GM19239 (cell line): Measurements from ENCODE around the gene PLXNA4.

Experiments
- DNase-seq: peaks from one replicate; pipeline ENCODE4 v3.0.0; 2011; ENCODE audit warnings: low spot score; ENCODE audit not compliant: insufficient read length
- FAIRE-seq: peaks from 2 replicates; lab custom pipeline; 2011; peaks lifted over from hg19 to GRCh38; lab: Jason Lieb, UNC

Gene PLXNA4

GRCh38 chr7:132307465-132307864, 268.8 kb downstream of the PLXNA4 start:
- DNase-seq (no peak), FAIRE-seq (no peak)

DNA sequence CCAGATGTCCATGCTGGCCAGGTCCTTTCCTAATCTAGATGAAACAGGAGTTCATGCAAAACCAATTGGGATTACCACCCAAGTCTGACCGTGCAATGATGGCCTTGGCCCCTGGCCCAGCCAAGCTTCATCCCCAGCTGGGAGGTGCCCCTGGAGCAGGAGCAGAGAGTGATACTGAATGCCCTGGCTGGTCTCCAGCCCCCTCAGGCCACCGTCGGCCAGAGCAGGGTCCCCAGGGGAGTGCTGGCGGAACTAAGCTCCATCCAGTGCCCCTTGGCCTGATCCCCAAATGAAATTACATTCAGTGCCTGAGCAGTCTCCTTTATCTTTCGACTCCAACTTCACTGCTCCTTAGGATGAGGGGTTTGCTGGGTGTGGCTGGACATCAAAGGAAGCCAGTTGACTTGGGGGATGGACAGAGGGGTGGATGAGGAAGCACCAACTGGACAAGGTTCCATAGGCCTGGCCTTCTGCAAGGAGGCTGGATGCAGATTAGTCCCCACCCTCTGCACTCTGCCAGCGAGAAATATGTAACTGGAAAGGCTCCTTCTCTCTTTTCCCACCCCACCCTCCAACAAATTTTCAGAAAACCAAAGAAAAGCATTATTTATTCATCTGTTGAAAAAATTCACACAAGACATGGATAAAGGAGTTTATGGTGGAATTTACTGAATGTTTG, 275.5 kb downstream of the PLXNA4 start:
- DNase-seq: no peak
- FAIRE-seq: no peak

DNA sequence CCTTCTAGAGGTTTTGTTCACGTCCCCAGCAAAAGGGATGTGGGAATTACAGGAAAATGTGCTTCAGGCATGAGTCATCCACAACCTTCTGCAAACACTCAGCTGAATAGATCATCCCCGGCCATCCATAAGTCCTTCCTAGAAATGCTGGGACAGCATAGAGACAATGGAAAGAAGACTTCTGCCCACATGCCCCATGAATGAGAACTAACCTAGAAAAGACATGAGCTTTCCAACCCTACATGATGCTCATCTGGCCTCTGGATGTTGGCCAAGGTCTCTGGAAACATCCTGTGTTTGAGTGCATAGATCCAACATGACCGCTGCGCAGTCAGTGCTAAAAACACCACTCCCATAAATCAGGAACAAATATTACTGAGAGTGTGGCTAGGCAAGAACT, 277.5 kb downstream of the PLXNA4 start:
- FAIRE-seq (no peak), DNase-seq (no peak)

DNA sequence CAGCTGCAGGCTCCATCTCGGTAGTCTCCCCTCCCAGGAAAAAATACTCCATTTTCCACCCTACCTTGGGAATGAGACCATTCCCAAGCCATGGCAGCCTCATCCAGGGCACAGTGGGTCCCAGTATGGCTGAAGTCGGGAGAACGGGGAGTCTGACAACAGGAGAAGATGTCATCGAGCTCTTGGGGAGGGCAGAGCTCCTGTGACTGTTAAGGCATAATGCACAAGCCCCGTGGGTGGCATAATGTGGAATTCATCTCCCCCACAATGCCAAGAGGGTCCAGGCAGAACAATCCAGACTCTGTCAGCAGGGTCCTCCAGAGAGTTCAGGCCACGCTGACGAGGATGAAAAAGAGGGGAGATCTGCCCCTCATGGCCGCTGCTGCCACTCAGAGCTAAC, 279.4 kb downstream of the PLXNA4 start:
- no peak for FAIRE-seq
- no peak for DNase-seq

- FAIRE-seq (no peak), DNase-seq (no peak)
These were observed 281.1 kb downstream of the PLXNA4 start for GRCh38 chr7:132295175-132295574.

GRCh38 chr7:132292803-132293202, 283.5 kb downstream of the PLXNA4 start:
- no peak for DNase-seq
- FAIRE-seq: no peak

GRCh38 chr7:132291481-132291880, 284.8 kb downstream of the PLXNA4 start:
- no peak for DNase-seq
- no peak for FAIRE-seq

- FAIRE-seq (no peak), DNase-seq (no peak)
These were observed 286.2 kb downstream of the PLXNA4 start for GRCh38 chr7:132290021-132290420.

DNA sequence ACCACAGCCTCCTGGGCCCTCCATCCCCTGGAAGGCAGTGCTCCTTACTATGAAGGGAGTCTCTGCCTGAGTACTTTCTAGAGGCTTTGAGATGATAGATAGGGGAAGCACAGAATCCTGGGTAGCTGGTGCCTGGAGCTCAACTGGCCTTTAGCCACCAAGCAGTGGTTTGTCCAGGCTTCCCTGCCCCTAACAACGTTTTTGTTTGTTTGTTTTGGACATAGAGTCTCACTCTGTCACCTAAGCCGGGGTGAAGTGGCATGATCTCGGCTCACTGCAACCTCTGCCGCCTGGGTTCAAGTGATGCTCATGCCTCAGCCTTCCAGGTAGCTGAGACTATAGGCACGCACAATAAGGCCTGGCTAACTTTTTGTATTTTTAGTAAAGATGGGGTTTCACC, 289.4 kb downstream of the PLXNA4 start:
- DNase-seq (no peak), FAIRE-seq (no peak)

DNA sequence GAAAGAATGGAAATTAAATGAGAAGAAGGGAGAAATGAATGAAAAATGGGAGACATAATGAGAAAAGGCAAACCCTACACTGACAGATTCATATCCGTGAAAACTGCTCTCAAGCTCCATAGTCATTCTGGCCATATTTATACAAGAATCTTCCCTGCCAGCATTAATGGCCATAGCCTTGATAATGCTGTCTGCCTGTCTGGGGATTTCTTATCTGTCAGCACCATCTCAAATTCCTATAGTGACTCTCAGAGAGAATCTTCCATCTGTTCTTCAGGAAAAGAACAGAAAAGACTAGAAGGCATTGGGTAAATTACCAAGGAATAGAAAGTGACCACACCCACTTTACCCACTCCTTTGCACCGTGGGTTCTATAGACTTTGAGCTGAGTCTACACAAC, 295.9 kb downstream of the PLXNA4 start:
- DNase-seq (no peak), FAIRE-seq (no peak)

- FAIRE-seq (no peak), DNase-seq (no peak)
These were observed 296.6 kb downstream of the PLXNA4 start for GRCh38 chr7:132279718-132280117.

DNA sequence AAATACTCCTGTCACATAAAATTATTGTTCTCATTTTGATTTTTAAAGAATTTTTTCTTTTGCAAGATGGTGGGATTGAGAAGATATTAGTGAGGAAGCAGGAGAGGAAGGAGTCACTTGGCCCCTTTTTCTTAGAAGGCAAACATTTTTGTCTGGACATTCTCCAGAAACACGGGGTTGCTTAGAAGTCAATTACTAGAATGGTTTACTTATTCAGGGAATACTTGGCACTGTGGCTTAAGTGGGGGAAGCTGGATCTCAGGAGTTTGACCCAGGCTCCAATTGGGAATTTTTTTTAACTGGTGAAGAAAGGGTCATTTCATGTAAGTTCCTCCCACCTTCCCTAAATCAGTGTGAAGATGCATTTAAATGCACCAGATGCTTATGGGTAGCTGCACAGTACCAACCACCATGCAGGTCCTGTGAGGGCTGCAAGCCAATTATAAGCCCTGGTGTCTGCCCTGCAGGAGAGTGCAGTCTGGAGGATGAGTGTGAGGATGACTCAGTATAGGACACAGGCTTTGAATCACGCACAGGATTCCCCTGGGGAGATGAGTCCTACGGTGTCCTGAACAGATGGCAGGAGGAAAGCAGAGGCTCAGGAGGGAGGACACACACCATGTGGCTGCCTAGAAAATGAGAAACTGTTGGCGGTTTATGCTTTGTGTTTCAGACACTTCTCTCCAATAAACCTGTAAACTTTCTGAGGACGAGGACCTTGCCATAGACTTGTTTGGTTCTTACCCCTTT, 299.1 kb downstream of the PLXNA4 start:
- no peak for DNase-seq
- no peak for FAIRE-seq

DNA sequence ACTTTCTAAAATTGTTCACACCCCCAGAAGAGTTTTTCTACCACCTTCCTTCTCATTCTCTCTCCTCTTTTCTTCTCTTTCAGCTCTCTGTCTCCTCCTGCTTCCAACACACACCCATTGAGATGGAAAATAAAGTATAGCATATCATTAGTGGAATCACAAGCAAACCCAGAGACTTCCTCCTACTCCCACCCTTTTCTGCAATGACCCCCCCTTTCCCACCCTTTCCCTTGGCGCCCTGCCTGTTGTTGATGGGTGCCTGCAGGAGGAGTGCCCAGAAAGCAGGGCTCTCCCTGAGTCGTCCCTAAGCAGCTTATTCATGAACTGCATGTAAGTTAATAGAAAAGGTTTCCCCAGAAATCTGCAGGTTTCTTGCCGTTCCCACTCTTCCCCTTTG, 300.0 kb downstream of the PLXNA4 start:
- FAIRE-seq (no peak), DNase-seq (no peak)

- DNase-seq: no peak
- no peak for FAIRE-seq
These were observed 300.6 kb downstream of the PLXNA4 start for GRCh38 chr7:132275416-132276233.

DNA sequence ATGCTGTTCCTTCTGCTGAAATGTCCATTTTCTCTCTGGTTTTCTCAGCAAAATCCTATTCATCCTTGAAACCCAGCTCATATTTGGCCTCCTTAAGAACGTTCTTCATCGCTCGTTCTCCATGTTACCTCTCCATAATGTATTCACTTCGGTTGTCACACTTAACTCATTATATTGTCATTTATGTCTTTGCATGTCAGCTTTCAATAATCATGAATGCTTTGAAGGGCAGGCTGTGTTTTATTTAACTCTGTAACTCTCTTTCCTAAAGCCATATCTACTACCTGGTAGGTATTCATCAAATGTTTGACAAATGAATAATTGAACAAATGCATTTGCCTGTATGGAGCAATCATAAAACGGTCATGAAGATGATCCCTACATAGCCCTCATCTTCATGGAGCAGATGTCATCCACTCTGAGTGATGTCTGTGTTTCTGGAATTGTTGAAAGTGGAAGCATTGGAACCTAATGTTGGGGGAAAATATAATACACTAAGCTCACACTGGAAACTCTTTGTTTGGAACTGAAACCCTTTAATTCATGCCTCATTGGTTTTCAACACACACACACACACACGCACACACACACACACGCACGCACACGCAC, 303.4 kb downstream of the PLXNA4 start:
- no peak for DNase-seq
- FAIRE-seq: no peak

- DNase-seq: no peak
- no peak for FAIRE-seq
These were observed 305.8 kb downstream of the PLXNA4 start for GRCh38 chr7:132270517-132270916.

DNA sequence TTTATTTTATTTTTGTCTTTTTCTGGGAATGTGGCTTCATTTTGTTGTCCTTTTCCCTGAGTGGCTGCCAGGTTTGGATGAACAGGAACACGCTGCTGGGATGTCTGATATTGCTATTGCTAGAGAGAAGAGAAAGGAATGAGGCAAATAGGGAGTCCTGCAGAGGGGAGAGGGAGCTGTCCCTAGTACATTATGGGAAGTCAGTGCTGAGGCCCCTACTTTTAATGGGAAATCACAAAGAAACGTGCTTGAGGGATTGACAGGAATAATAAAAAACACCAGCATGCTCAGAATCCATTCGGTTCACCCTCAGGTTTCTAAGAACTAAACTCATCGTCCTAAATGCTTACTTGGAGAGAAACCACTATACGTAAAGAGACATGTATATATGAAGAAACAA, 306.6 kb downstream of the PLXNA4 start:
- no peak for DNase-seq
- no peak for FAIRE-seq

DNA sequence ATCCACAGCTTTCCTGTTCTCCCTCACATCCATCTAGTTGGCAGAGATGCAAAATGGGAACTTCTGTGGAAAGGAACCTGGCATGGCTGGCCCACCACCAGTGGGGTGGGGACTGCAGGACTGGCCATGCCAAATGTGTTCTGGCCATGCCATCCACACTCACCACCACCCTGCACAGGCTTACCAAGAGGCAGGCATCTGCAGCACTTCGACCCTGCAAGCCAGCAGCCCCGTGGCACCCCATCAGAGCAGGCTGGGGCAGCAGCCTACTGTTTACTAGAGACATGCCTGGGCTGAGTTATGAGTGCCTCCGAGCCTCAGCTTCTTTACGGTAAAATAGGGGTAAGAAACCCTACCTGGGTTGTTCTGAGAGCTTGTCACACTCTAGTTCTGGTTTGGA, 313.1 kb downstream of the PLXNA4 start:
- FAIRE-seq: no peak
- DNase-seq: no peak

- FAIRE-seq (no peak), DNase-seq (no peak)
These were observed 314.2 kb downstream of the PLXNA4 start for GRCh38 chr7:132262160-132262470.

DNA sequence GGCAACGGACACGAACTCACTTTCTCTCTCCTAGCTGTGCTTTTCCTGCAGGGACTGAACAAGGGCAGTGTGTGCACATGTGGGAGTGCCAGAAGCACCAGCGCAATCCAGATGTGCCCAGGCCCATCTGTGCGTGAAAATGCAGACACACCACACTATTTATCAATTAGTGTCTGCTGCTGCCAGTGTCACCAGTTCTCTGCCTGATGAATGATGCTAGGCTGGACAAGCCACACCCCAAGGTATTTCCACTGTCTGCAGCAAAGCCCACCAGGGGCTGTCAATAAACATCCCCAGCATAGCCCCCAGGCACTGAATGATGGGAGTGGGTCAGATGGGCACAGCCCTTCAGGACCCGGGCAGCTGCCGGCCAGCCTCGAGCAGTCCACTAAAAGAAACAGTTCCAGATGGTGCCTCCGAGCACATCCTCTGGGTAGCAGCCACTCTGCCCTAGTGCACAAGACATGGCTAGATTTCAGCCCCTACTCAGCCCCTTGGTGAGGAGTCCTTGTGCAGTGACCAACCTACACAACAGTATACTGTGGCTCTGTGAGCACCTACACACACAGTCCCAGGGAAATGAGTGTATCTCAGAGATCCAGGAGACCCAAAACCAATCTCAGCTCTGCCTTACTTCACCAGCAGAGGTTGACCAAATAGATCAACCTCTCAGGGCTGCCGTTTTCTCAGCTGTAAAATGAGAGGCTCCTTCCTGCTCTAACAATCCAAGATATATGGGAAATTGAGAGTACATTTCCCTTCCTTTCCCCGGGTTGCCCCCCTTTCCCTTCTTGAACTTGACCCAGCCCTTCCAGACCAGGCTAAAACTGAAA, 314.7 kb downstream of the PLXNA4 start:
- no peak for DNase-seq

More for the DNA sequence above, 314.7 kb downstream of the PLXNA4 start:
- FAIRE-seq: no peak
